GM12878 (cell line): ENCODE measurements around the gene C17orf114.

Experiments used
- ATAC-seq: fragments of 200-7000 bp; cut with Tn5 transposase; 3 replicates; pipeline ENCODE4 v1.9.1; 2020; ENCODE audit warnings: mild to moderate bottlenecking, moderate library complexity
- BruUV-seq: library from RNA; stranded (reverse); fragments of 400-500 nt; replicated peaks from 2 replicates; lab custom pipeline; 2021; lab: Mats Ljungman, UMichigan
- CTCF ChIA-PET: fragments of 300-600 bp; sonication (Branson Sonifier 250); formaldehyde crosslinking; extraction: SDS; loops from one replicate; lab custom pipeline; 2021; ENCODE audit warnings: inconsistent platforms; lab: Yijun Ruan, JAX
- POLR2A ChIA-PET: fragments of 350-600 bp; formaldehyde crosslinking; extraction: SDS; loops from one replicate; lab custom pipeline; 2021; ENCODE audit warnings: inconsistent platforms; lab: Charles Lee
- RAD21 ChIA-PET: fragments of 300-600 bp; sonication (Branson Sonifier 250); formaldehyde crosslinking; loops from one replicate; lab custom pipeline; 2023; ENCODE audit warnings: antibody characterized with exemption; ENCODE audit not compliant: unreplicated experiment; lab: Charles Lee
- SMC1A ChIA-PET: fragments of 300-600 bp; sonication (Branson Sonifier 250); formaldehyde crosslinking; loops from one replicate; lab custom pipeline; 2023; ENCODE audit not compliant: unreplicated experiment, uncharacterized antibody; lab: Charles Lee
- DNase-seq: peaks from one replicate; pipeline ENCODE4 v3.0.0-alpha.2; 2011; ENCODE audit warnings: low read depth, low spot score
- FAIRE-seq: peaks from 3 replicates; lab custom pipeline; 2011; peaks lifted over from hg19 to GRCh38; lab: Jason Lieb, UNC
- H2AFZ ChIP-seq: 2 replicates; pipeline ENCODE4 v1.6.0; 2011; ENCODE audit warnings: low read depth, low read length, control low read depth; ENCODE audit not compliant: control insufficient read depth
- H3K27ac ChIP-seq: 2 replicates; pipeline ENCODE4 v1.5.1; 2011; ENCODE audit warnings: control low read depth; ENCODE audit not compliant: control insufficient read depth, insufficient read depth
- H3K27me3 ChIP-seq, 2 experiments: replicated peaks in 1 of 2; 2 replicates each; pipeline versions ENCODE4 v1.6.0 to v1.6.1; 2011; ENCODE audit warnings: low read length in 1 of 2; ENCODE audit not compliant: control insufficient read depth in 2 of 2, insufficient read depth in 2 of 2
- H3K36me3 ChIP-seq, 2 experiments: 2 replicates each; pipeline ENCODE4 v1.5.1; 2011; ENCODE audit warnings: low read length in 1 of 2; ENCODE audit not compliant: control insufficient read depth in 2 of 2, insufficient read depth in 2 of 2
- H3K4me1 ChIP-seq: 2 replicates; pipeline ENCODE4 v1.6.1; 2011; ENCODE audit warnings: mild to moderate bottlenecking, low read length, moderate library complexity, mixed read lengths; ENCODE audit not compliant: control insufficient read depth, insufficient read depth
- H3K4me2 ChIP-seq: 2 replicates; pipeline ENCODE4 v1.6.0; 2011; ENCODE audit warnings: control low read depth; ENCODE audit not compliant: control insufficient read depth, insufficient read depth
- H3K4me3 ChIP-seq: fragments of 200-600 bp; sonication (generic); 2 replicates; pipeline ENCODE4 v1.5.1; 2016
- H3K79me2 ChIP-seq: 2 replicates; pipeline ENCODE4 v1.6.0; 2011; ENCODE audit warnings: low read length; ENCODE audit not compliant: control insufficient read depth, insufficient read depth
- H3K9ac ChIP-seq: 2 replicates; pipeline ENCODE4 v1.8.0; 2011; ENCODE audit warnings: low read length, control low read depth, mixed read lengths; ENCODE audit not compliant: control insufficient read depth, insufficient read depth
- H3K9me3 ChIP-seq: replicated peaks from 3 replicates; pipeline ENCODE4 v1.5.1; 2011; ENCODE audit warnings: mild to moderate bottlenecking, low read length; ENCODE audit not compliant: control insufficient read depth, insufficient read depth
- H4K20me1 ChIP-seq: 2 replicates; pipeline ENCODE4 v1.6.0; 2011; ENCODE audit not compliant: control insufficient read depth, insufficient read depth
- ATF7 ChIP-seq: fragments of 450-650 bp; IDR thresholded peaks from 2 replicates; pipeline ENCODE4 v1.6.1; 2016; ENCODE audit warnings: low read depth, mild to moderate bottlenecking
- EED ChIP-seq: sonication (generic); IDR thresholded peaks from 2 replicates; pipeline ENCODE4 v1.6.1; 2016; ENCODE audit warnings: antibody characterized with exemption, low read depth
- FOS ChIP-seq: IDR thresholded peaks from 3 replicates; pipeline ENCODE4 v1.6.1; 2011; ENCODE audit warnings: borderline replicate concordance; ENCODE audit not compliant: insufficient read length; ENCODE audit errors: extremely low read depth
- KAT2A ChIP-seq: conservative IDR thresholded peaks from 2 replicates; pipeline ENCODE4 v1.6.1; 2011; ENCODE audit warnings: low read depth, low read length; ENCODE audit not compliant: control insufficient read depth
- PAX8 ChIP-seq: fragments of 450-650 bp; IDR thresholded peaks from 2 replicates; pipeline ENCODE4 v1.6.1; 2017; ENCODE audit warnings: mild to moderate bottlenecking, moderate library complexity
- SKIL ChIP-seq: fragments of 450-650 bp; IDR thresholded peaks from 2 replicates; pipeline ENCODE4 v1.6.1; 2017; ENCODE audit warnings: mild to moderate bottlenecking, low read depth, inconsistent platforms; ENCODE audit not compliant: poor library complexity, severe bottlenecking
- WGBS: methylation state at CpG from one replicate; pipeline ENCODE4 v1.1.6; 2016; ENCODE audit warnings: low lambda C conversion rate; ENCODE audit not compliant: insufficient replicate concordance, insufficient coverage; ENCODE audit errors: missing lambda C conversion rate; 5-methylcytosine and 5-hydroxymethylcytosine counted together
- in situ Hi-C: fragments of 300-500 bp; cut with MboI; formaldehyde crosslinking; loops from 9 replicates; pipeline ENCODE4 v1.14.3; 2018; ENCODE audit warnings: mixed read lengths
- intact Hi-C: fragments of 100-400 bp; cut with micrococcal nuclease; formaldehyde crosslinking; loops from one replicate; pipeline ENCODE4 v1.14.2; 2022; ENCODE audit not compliant: unreplicated experiment

The C17orf114 gene

GRCh38 chr17:4808378-4808767 is 6.2 kb upstream of the C17orf114 start:
- in situ Hi-C loops (no loop called here), intact Hi-C loops (no loop called here)
- H3K4me3 ChIP-seq = no peak overlapping the region
- H3K27ac ChIP-seq = no peak overlapping the region
- CTCF ChIA-PET = no interaction called here
- DNase-seq = no peak
- H3K36me3 ChIP-seq = no peaks in the 10 kb centered on the region
- peaks cover 4% of the 10 kb centered on the region for H3K4me1 ChIP-seq
- H3K27me3 ChIP-seq = no peaks in the 10 kb centered on the region
- no peaks in the 10 kb centered on the region for H4K20me1 ChIP-seq
- FAIRE-seq = no peak
- no peak for ATAC-seq
- SMC1A ChIA-PET = interaction anchor here (1.2 kb wide), 1 partner anchor 18 kb away, joined by 3 read pairs; no protein-coding TSS in a partner anchor
- H3K79me2 ChIP-seq = no peaks in the 10 kb centered on the region
- H2AFZ ChIP-seq = no peak overlapping the region
- RAD21 ChIA-PET = no interaction called here
- H3K9me3 ChIP-seq = no peaks in the 10 kb centered on the region
- H3K4me2 ChIP-seq = no peak overlapping the region
- POLR2A ChIA-PET = no interaction called here
- BruUV-seq = no TSS peak
- WGBS = 67% methylated on average over 6 of the region's 6 CpGs
- no peak for TF ChIP-seq SKIL
- TF ChIP-seq EED = no peak
- no peak for TF ChIP-seq PAX8
- TF ChIP-seq ATF7 = no peak
- no peak for TF ChIP-seq FOS
- TF ChIP-seq KAT2A = no peak
- H3K9ac ChIP-seq = no peak overlapping the region
